H1 (cell line): ENCODE data around the gene GEMIN2. TPM values are rescaled to one million over a fixed set of nuclear protein-coding genes. Genes with fewer than 3 reads are reported as not detected.

ENCODE experiments used
- CTCF ChIA-PET: fragments of 300-600 bp; sonication (Branson Sonifier 250); formaldehyde crosslinking; loops from one replicate; lab custom pipeline; 2021; ENCODE audit not compliant: partially characterized antibody; lab: Charles Lee
- POLR2A ChIA-PET: fragments of 300-600 bp; sonication (Branson Sonifier 250); formaldehyde crosslinking; loops from one replicate; lab custom pipeline; 2021; ENCODE audit warnings: inconsistent platforms; ENCODE audit not compliant: partially characterized antibody; lab: Charles Lee
- DNase-seq, 2 experiments: peaks; one replicate each; pipeline versions ENCODE4 v3.0.0 to v3.0.0-alpha.2; 2010 to 2022; ENCODE audit warnings: low spot score in 2 of 2, low read depth in 1 of 2, mixed read lengths in 1 of 2
- FAIRE-seq: peaks from 2 replicates; lab custom pipeline; 2011; peaks lifted over from hg19 to GRCh38; lab: Jason Lieb, UNC
- H2AFZ ChIP-seq: 2 replicates; pipeline ENCODE4 v1.8.1; 2012; ENCODE audit warnings: low read length, inconsistent platforms
- H2AK5ac ChIP-seq: 2 replicates; pipeline ENCODE4 v1.6.1; 2013; ENCODE audit warnings: low read depth, low read length
- H2BK120ac ChIP-seq: replicated peaks from 2 replicates; pipeline ENCODE3; 2013; ENCODE audit warnings: low read depth, low read length, inconsistent platforms
- H2BK12ac ChIP-seq: 2 replicates; pipeline ENCODE4 v1.6.1; 2013; ENCODE audit warnings: low read depth, low read length
- H2BK15ac ChIP-seq: 2 replicates; pipeline ENCODE4 v1.6.1; 2013; ENCODE audit warnings: low read length
- H2BK20ac ChIP-seq: 2 replicates; pipeline ENCODE4 v1.6.1; 2013; ENCODE audit warnings: low read length
- H2BK5ac ChIP-seq: 2 replicates; pipeline ENCODE4 v1.6.1; 2013; ENCODE audit warnings: low read depth, low read length
- H3K14ac ChIP-seq: 2 replicates; pipeline ENCODE4 v1.6.1; 2013; ENCODE audit warnings: inconsistent platforms; ENCODE audit not compliant: insufficient read length
- H3K18ac ChIP-seq: 2 replicates; pipeline ENCODE4 v1.6.1; 2013; ENCODE audit warnings: low read length; ENCODE audit errors: extremely low read depth
- H3K23ac ChIP-seq: 2 replicates; pipeline ENCODE4 v1.6.1; 2013; ENCODE audit warnings: inconsistent platforms; ENCODE audit not compliant: insufficient read length
- H3K23me2 ChIP-seq: 2 replicates; pipeline ENCODE4 v1.6.1; 2013; ENCODE audit warnings: low read depth, low read length
- H3K27ac ChIP-seq: 2 replicates; pipeline ENCODE4 v1.6.1; 2011; ENCODE audit warnings: low read depth, low read length, inconsistent platforms
- H3K27me3 ChIP-seq, 4 experiments: replicated peaks in 1 of 4; 1 replicate in 1 of 4; 2 replicates in 3 of 4; pipeline versions ENCODE4 v1.6.1 to v1.8.1; 2011 to 2013; ENCODE audit warnings: low read length in 3 of 4, mild to moderate bottlenecking in 3 of 4, inconsistent platforms in 2 of 4, mixed read lengths in 2 of 4, moderate library complexity in 1 of 4; ENCODE audit not compliant: control insufficient read depth in 3 of 4, insufficient read depth in 3 of 4; ENCODE audit errors: extremely low read depth in 1 of 4
- H3K36me3 ChIP-seq, 4 experiments: 2 replicates each; pipeline versions ENCODE4 v1.6.1 to v1.8.1; 2011 to 2013; ENCODE audit warnings: mild to moderate bottlenecking in 4 of 4, low read length in 3 of 4, moderate library complexity in 2 of 4, control low read depth in 1 of 4, inconsistent platforms in 1 of 4; ENCODE audit not compliant: insufficient read depth in 4 of 4, control insufficient read depth in 2 of 4
- H3K4ac ChIP-seq: replicated peaks from 2 replicates; pipeline ENCODE3; 2013; ENCODE audit warnings: low read length, low read depth, mixed read lengths, inconsistent platforms; ENCODE audit not compliant: insufficient read length
- H3K4me1 ChIP-seq, 4 experiments: replicated peaks in 1 of 4; 1 replicate in 1 of 4; 2 replicates in 3 of 4; pipeline versions ENCODE4 v1.6.1 to v1.8.1; 2011 to 2013; ENCODE audit warnings: low read length in 3 of 4, inconsistent platforms in 2 of 4, mixed read lengths in 1 of 4; ENCODE audit not compliant: insufficient read depth in 4 of 4, control insufficient read depth in 3 of 4
- H3K4me2 ChIP-seq, 2 experiments: 2 replicates each; pipeline versions ENCODE4 v1.6.1 to v1.8.1; 2011 to 2013; ENCODE audit warnings: low read depth in 2 of 2, low read length in 2 of 2, control low read depth in 1 of 2, inconsistent platforms in 1 of 2, mild to moderate bottlenecking in 1 of 2; ENCODE audit not compliant: insufficient read depth in 1 of 2
- H3K4me3 ChIP-seq, 4 experiments: fragments of 200-600, 300-600 bp in 1 of 4; sonication (generic), shearing (Covaris generic), sonication (Bioruptor Twin) in 1 of 4; 2 replicates each; pipeline versions ENCODE4 v1.5.1 to v1.8.1; 2011 to 2016; ENCODE audit warnings: low read length in 4 of 4, low read depth in 3 of 4, control low read depth in 2 of 4, inconsistent platforms in 2 of 4, mild to moderate bottlenecking in 2 of 4, mixed read lengths in 1 of 4, moderate library complexity in 1 of 4; ENCODE audit not compliant: insufficient read depth in 2 of 4; ENCODE audit errors: extremely low read depth in 1 of 4
- H3K56ac ChIP-seq: replicated peaks from 2 replicates; pipeline ENCODE3; 2013; ENCODE audit warnings: low read depth, mild to moderate bottlenecking, mixed read lengths, low read length, inconsistent platforms; ENCODE audit not compliant: insufficient read length
- H3K79me1 ChIP-seq: 2 replicates; pipeline ENCODE4 v1.6.1; 2013; ENCODE audit warnings: low read depth, low read length, control low read depth
- H3K79me2 ChIP-seq, 2 experiments: 2 replicates each; pipeline versions ENCODE4 v1.6.1 to v1.8.1; 2012 to 2013; ENCODE audit warnings: low read length in 2 of 2, mild to moderate bottlenecking in 2 of 2, inconsistent platforms in 1 of 2; ENCODE audit not compliant: insufficient read depth in 2 of 2, control insufficient read depth in 1 of 2
- H3K9ac ChIP-seq, 4 experiments: replicated peaks in 1 of 4; 1 replicate in 1 of 4; 2 replicates in 3 of 4; pipeline versions ENCODE4 v1.6.1 to v1.8.1; 2011 to 2013; ENCODE audit warnings: low read depth in 3 of 4, low read length in 3 of 4, control low read depth in 2 of 4, mild to moderate bottlenecking in 2 of 4, moderate library complexity in 2 of 4, inconsistent platforms in 1 of 4; ENCODE audit errors: extremely low read depth in 1 of 4
- H3K9me3 ChIP-seq, 2 experiments: 2 replicates each; pipeline versions ENCODE4 v1.6.1 to v1.8.1; 2012 to 2013; ENCODE audit warnings: mild to moderate bottlenecking in 2 of 2, moderate library complexity in 2 of 2, control low read depth in 1 of 2, inconsistent platforms in 1 of 2, low read depth in 1 of 2, low read length in 1 of 2, mixed read lengths in 1 of 2; ENCODE audit not compliant: insufficient read depth in 2 of 2
- H4K20me1 ChIP-seq, 2 experiments: replicated peaks in 1 of 2; 2 replicates each; pipeline versions ENCODE3 to v1.8.1; 2011 to 2013; ENCODE audit warnings: inconsistent platforms in 2 of 2, low read length in 2 of 2, mild to moderate bottlenecking in 1 of 2; ENCODE audit not compliant: insufficient read depth in 2 of 2, control insufficient read depth in 1 of 2
- H4K5ac ChIP-seq: 2 replicates; pipeline ENCODE4 v1.6.1; 2013; ENCODE audit warnings: low read length, low read depth, mixed read lengths, inconsistent platforms; ENCODE audit not compliant: insufficient read length
- H4K8ac ChIP-seq: 2 replicates; pipeline ENCODE4 v1.8.0; 2013; ENCODE audit warnings: mild to moderate bottlenecking, moderate library complexity, low read length, inconsistent platforms; ENCODE audit not compliant: insufficient read depth; ENCODE audit errors: extremely low read depth
- H4K91ac ChIP-seq: replicated peaks from 2 replicates; pipeline ENCODE3; 2013; ENCODE audit warnings: low read length, mixed read lengths, inconsistent platforms; ENCODE audit not compliant: insufficient read length
- BRCA1 ChIP-seq: IDR thresholded peaks from 2 replicates; pipeline ENCODE4 v1.6.1; 2012; ENCODE audit warnings: low read depth, low read length, improper control_type of control experiment
- CEBPB ChIP-seq: IDR thresholded peaks from 2 replicates; pipeline ENCODE4 v1.6.1; 2012; ENCODE audit warnings: low read depth, low read length
- RXRA ChIP-seq: IDR thresholded peaks from 2 replicates; pipeline ENCODE4 v1.6.1; 2011; ENCODE audit warnings: low read depth, mild to moderate bottlenecking, low read length, moderate library complexity; ENCODE audit not compliant: insufficient read depth
- SUZ12 ChIP-seq: fragments of 200-600 bp; sonication (generic); IDR thresholded peaks from 2 replicates; pipeline ENCODE4 v1.6.1; 2012; ENCODE audit warnings: mild to moderate bottlenecking, inconsistent platforms, low read length, moderate library complexity, mixed read lengths
- whole genome bisulfite sequencing, 2 experiments: shearing (Covaris generic) in 1 of 2; methylation state at CpG; one replicate each; pipeline versions ENCODE4 v1.1.6 to v1.1.7; 2013 to 2015; ENCODE audit warnings: low lambda C conversion rate in 2 of 2, mixed read lengths in 2 of 2, inconsistent platforms in 1 of 2, low coverage in 1 of 2, missing lambda C conversion rate in 1 of 2; ENCODE audit not compliant: insufficient replicate concordance in 2 of 2, insufficient coverage in 1 of 2, insufficient read length in 1 of 2; ENCODE audit errors: extremely low coverage in 1 of 2, missing lambda C conversion rate in 1 of 2; 5-methylcytosine and 5-hydroxymethylcytosine counted together
- polyA plus RNA-seq, 7 experiments: library from polyadenylated mRNA; depleted of rRNA in 3 of 7; stranded (reverse) in 5 of 7; unstranded in 2 of 7; fragments of >200 nt in 5 of 7; fragments of 200-250 nt in 2 of 7; gene quantifications; 1 replicate in 5 of 7; 2 replicates in 1 of 7; 4 replicates in 1 of 7; pipeline versions ENCODE4 v1.2.1 to v1.2.3, GENCODE V29; 2011 to 2013; ENCODE audit warnings: missing spikeins in 2 of 7, mixed read lengths in 2 of 7
- total RNA-seq: library from RNA; stranded (reverse); fragmentation: NEBNext Ultra II Directional; extraction: Animal tissue kit (Norgen Biotek cat#: 25700); gene quantifications from 2 replicates; pipeline ENCODE4 v1.2.1, GENCODE V29; 2021

GEMIN2 gene
- total and polyA plus RNA-seq, 2 of the 8 experiments (the other 6 are each of a cell fraction or from before 2014, with no cell fraction given) = 29.1 to 30.8 TPM

GRCh38 chr14:39094515-39094914 is 19.6 kb upstream of the GEMIN2 start:
- Histone ChIP-seq H4K5ac (no peak overlapping the region), H3K4ac (no peak overlapping the region), H3K79me1 (peaks cover 2% of the 10 kb centered on the region; the same call in 1 of the 2 replicates), H3K4me3 (no peak overlapping the region), H3K27ac (no peak overlapping the region), H3K27me3 (no peaks in the 10 kb centered on the region), H2BK5ac (no peak overlapping the region), H3K23ac (no peak overlapping the region), H2AFZ (no peak overlapping the region), H4K8ac (no peak overlapping the region), H3K4me1 (peaks cover 0 to 2% (median 0%) of the 10 kb centered on the region in 4 experiments; a peak in 1 of 7 replicates), H3K4me2 (no peak overlapping the region), H4K20me1 (peaks cover 2% of the 10 kb centered on the region in 2 experiments), H2BK12ac (no peak overlapping the region), H2BK20ac (no peak overlapping the region), H3K14ac (no peak overlapping the region), H2BK120ac (no peak overlapping the region), H3K9me3 (no peaks in the 10 kb centered on the region), H3K9ac (no peak overlapping the region), H2AK5ac (no peak overlapping the region), H4K91ac (no peak overlapping the region), H3K23me2 (no peaks in the 10 kb centered on the region), H3K36me3 (peaks cover 12 to 52% (median 28%) of the 10 kb centered on the region in 4 experiments), H3K18ac (no peak overlapping the region), H3K56ac (no peak overlapping the region), H3K79me2 (peaks cover 0 to 29% of the 10 kb centered on the region in 2 experiments; a peak in 3 of 4 replicates), H2BK15ac (no peak overlapping the region)
- no peak for DNase-seq
- ChIA-PET POLR2A (interaction anchor here (0.5 to 0.6 kb wide), 2 partner anchors 45 to 712 kb away, joined by 3 read pairs; no protein-coding TSS in a partner anchor), CTCF (no interaction called here)
- FAIRE-seq = no peak
- 90% methylated on average over 3 of the region's 3 CpGs; no CpG with 5 or more reads in 1 of the 2 experiments for WGBS, 2 experiments
- no peak for TF ChIP-seq RXRA
- no peak for TF ChIP-seq BRCA1
- TF ChIP-seq CEBPB = no peak
- TF ChIP-seq SUZ12 = no peak
